Measurements from ENCODE around the gene TBCD.

Gene TBCD

GRCh38 chr17:82889496-82890338 is 137.9 kb downstream of the TBCD start:
- no peak for DNase-seq

- no peak for DNase-seq
Measured at GRCh38 chr17:82890339-82890730, 138.5 kb downstream of the TBCD start.

- DNase-seq: no peak
Measured at GRCh38 chr17:82890926-82891678, 139.2 kb downstream of the TBCD start.

GRCh38 chr17:82891911-82892310 is 140.0 kb downstream of the TBCD start:
- no peak for DNase-seq

GRCh38 chr17:82892899-82893565 is 141.2 kb downstream of the TBCD start:
- peak; percentile 59 for DNase-seq

- DNase-seq: no peak
Measured at GRCh38 chr17:82893779-82894178, 141.9 kb downstream of the TBCD start.

- no peak for DNase-seq
Measured at GRCh38 chr17:82894389-82894788, 142.5 kb downstream of the TBCD start.

GRCh38 chr17:82895087-82895486 is 143.2 kb downstream of the TBCD start:
- DNase-seq: no peak

- DNase-seq: no peak
Measured at GRCh38 chr17:82896071-82897000, 144.5 kb downstream of the TBCD start.

- no peak for DNase-seq
Measured at GRCh38 chr17:82897514-82898249, 145.8 kb downstream of the TBCD start.

- no peak for DNase-seq
Measured at GRCh38 chr17:82898976-82899514, 147.2 kb downstream of the TBCD start.

GRCh38 chr17:82899941-82900340 is 148.1 kb downstream of the TBCD start:
- DNase-seq: no peak

GRCh38 chr17:82900741-82901140 is 148.9 kb downstream of the TBCD start:
- no peak for DNase-seq

GRCh38 chr17:82901356-82901755 is 149.5 kb downstream of the TBCD start:
- DNase-seq: no peak

- DNase-seq: no peak
Measured at GRCh38 chr17:82901856-82902255, 150.0 kb downstream of the TBCD start.

GRCh38 chr17:82902972-82903874 is 151.4 kb downstream of the TBCD start:
- no peak for DNase-seq

- no peak for DNase-seq
Measured at GRCh38 chr17:82905130-82905529, 153.3 kb downstream of the TBCD start.

- DNase-seq: no peak
Measured at GRCh38 chr17:82907797-82908542, 156.1 kb downstream of the TBCD start.

- DNase-seq: no peak
Measured at GRCh38 chr17:82908543-82909160, 156.8 kb downstream of the TBCD start.

All from activated CD4-positive, alpha-beta T cell treated with anti-CD3 and anti-CD28 coated beads for 48 hours (primary cell).